ENCODE data around the gene SLC9A9.
"Not testable (repeated sequence)": the region's sequence is repeated elsewhere in the genome, so short reads cannot be mapped to it uniquely, and the experiment has no call there.

The SLC9A9 gene

DNA sequence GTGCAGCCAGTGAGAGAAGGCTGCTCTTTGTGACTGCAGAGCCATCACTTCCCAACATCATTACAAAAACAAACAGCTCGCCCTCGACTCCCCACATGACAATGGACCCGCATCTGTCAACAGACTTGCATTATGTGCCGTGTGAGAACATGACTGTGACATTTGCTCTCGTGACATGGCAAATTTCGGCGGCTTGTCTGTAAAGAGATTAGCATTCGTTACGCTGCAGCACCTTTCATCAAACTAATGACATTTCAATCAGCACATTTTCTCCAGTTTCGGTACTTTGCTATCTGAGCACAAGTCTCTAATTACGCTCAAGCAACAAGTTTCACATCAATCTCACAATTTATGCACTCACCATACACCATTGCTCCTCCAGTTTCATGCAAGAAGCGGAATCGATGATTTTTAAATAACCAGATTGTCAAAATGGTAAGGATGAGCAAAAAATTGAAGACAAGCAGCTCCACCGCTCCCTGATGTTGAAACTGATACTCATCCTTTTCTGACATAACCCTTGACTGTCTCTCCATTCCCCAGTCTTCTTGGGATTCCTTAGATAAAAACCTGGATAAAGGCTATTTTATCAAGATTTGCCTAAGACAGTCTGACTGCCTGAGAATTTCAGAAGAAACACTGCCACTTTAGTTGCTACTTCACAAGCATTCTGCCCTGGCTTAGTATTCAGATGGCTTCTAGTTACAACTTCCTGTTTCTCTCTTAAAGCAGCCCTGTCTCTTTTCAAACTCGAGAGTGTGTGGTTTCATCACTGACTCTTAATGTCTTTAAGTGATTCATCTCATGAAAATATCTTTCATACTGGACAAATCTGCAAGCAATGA, at the start of gene SLC9A9:
Gene SLC9A9, minus strand, starts transcription at position 682 of the 845 bp plus-strand sequence. Its CDS starts 146 bp downstream, at position 536.
- in situ Hi-C loops (cut with MboI; ENCODE audit: low sequenced_read_pairs), result no loop called here

DNA sequence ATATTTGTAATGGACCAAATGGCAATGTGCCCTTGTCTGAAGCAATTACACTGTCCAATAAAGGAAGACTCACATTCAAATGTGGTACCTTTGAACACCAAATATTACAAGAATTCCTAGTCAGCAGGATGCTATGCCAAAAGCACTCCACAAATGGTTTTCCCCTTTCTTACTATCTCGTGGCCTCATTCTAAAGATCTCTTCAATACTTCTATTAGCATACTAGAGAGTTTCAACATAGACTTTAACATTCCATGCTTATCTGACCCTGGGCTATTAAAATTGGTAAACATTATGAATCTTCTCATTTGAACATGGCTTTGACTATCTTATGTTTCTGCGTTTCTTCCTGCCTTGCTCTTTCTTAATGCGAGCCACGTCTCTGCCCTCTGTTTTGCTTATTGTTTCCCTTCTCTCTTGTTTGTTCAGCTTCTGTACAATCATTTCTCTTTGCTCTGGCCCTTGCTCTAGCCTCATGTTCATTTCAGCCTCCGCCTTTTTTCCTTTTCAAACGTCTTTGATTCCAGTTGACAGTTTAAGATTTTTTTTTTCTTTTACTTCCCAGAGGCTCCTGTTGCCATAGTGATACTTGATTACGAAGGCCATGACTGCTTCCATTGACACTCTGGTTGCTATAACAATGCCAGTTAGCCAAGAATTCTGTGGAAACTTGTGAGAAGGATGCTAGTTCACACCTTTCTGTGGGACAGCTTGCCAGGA, 49.5 kb upstream of the SLC9A9 start:
- in situ Hi-C loops (cut with MboI; ENCODE audit: low sequenced_read_pairs), result no loop called here

DNA sequence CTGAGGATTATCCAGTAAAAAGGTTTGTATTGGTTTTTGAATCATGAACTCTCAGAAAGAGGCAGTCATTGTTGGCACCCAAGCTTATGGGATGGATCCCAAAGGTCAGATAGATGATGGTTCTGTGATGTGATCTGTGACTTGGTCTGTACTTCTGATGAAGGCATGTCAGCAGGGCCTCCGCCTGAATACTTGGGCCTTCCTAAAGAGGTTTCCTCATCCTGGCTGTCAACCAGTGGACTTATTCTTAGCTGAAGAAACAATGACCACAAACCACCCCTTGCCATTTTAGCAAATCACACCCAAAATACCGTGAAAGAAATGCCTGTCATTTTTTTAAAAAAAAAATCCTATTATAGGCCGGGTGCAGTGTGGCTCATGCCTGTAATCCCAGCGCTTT, 48.2 kb upstream of the SLC9A9 start:
- in situ Hi-C loops (cut with MboI; ENCODE audit: low sequenced_read_pairs), result no loop called here

DNA sequence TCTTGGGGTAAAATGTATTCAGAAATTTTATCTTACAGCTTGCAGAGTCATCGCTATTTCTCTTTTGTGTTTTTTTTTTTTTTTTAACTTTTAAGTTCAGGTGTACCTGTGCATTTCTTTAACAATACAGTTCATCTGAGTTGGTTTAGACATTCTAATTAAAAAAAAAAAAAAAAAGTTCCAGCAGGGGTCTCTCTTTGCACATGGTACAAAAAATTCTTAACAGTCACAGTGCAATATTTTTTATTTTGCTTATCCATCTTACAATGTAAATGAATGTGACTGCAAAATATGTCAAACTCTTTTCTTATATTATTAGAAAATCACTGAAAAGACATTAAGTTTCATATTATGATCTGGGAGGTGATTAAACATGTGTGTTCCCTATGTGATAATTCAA, 47.5 kb upstream of the SLC9A9 start:
- in situ Hi-C loops (cut with MboI; ENCODE audit: low sequenced_read_pairs), result no loop called here

DNA sequence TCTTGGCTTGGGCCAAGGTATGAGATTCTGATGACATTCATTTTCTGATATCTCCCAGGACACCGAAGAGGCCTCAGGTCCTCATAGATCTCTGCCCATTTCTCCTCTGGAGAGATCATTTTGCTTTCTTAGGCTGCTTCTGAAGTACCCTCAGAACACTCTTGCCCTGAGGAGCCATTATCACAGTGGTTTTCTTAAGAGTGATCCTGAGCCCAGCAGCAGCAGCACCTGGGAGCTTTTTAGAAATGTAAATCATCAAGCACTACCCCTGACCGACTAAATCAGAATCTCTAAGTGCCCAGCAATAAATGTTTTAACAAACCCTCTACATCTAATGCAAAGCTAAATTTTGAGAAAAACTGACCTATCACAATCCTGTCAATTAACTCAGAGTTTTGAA, 40.6 kb upstream of the SLC9A9 start:
- in situ Hi-C loops (cut with MboI; ENCODE audit: low sequenced_read_pairs), result no loop called here

DNA sequence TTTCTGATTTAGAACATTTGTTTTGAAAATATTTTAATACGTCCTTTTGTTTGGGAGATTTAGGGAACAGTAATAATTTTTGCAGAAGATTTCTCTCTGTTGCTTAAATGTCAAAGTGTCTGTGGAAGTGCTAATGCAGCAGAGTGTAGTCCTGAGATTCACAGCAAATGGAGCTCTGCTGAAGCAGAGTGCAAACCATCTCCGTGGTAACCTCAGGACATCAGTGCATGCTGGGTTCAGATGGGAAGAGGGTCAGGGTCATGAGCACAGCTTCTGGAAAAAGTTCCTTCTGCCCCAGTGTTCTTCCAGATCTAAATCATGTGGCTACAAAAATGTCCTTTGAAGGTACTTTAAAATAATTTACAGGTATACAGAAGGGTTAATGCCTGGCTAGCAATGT, 39.9 kb upstream of the SLC9A9 start:
- in situ Hi-C loops (cut with MboI; ENCODE audit: low sequenced_read_pairs), result no loop called here

DNA sequence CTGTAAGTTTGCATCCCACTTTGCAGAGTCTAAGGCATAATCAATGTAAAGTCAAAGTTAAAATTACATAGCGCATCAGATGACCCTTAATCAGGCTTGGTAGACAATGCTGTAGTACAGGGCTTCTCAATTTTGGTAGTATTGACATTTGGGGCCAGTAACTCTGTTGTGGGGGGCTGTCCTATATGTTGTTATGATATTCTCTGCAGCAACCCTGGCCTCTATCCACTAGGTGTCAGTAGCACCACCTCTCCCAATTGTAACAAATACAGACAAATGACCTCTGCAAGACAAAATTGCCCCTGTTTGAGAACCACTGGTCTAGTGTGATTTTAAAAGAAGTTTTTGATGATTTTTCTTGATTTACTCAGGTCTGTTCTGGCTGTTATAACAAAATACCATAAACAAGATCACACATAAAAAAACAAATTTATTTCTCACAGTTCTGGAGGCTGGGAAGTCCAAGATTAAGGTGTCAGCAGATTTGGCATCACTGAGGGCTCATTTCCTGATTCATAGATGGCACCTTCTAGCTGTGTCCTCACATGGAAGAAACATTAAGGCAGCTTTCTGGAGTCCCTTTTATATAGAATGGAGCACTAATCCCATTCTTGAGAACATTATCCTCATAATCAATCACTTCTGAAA, 37.6 kb upstream of the SLC9A9 start:
- in situ Hi-C loops (cut with MboI; ENCODE audit: low sequenced_read_pairs), result no loop called here

DNA sequence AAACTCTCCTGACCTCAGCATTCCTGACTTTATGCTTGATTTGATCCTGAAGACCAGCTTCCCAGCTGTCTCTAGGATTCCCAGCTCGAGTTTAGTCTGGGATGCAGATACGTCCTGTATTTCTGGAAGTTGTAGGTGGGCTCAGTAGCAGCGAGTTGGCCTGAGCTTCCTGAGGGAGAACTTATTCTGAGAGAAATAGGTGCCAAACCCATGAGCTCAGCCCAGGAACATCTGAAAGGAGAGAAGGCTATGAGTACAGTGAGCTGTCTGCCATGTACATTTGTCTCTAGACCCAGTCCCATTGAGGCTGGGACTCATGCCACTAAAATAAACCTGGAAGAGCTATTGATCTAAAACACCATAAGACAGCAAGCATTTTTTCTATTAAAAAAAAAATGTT, 36.6 kb upstream of the SLC9A9 start:
- in situ Hi-C loops (cut with MboI; ENCODE audit: low sequenced_read_pairs), result no loop called here

DNA sequence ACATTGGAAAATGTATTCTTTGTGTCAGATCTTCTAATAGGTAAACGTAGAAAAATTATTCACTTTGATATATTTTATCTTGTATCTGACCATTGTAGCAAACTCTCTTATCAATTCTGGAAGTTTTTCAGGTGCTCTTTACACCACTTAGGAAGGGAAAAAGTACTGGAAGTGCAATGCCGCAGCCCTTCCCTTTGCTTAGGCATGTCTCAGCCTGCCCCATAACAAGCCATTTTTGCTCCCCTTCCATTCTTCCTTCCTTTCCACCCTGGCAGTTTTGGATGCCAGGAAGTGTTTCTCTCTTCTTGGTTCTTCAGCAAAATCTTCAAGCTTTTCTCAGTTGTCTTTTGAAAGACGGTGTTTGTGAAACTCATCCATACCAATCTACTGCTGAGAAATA, 34.9 kb upstream of the SLC9A9 start:
- in situ Hi-C loops (cut with MboI; ENCODE audit: low sequenced_read_pairs), result no loop called here

DNA sequence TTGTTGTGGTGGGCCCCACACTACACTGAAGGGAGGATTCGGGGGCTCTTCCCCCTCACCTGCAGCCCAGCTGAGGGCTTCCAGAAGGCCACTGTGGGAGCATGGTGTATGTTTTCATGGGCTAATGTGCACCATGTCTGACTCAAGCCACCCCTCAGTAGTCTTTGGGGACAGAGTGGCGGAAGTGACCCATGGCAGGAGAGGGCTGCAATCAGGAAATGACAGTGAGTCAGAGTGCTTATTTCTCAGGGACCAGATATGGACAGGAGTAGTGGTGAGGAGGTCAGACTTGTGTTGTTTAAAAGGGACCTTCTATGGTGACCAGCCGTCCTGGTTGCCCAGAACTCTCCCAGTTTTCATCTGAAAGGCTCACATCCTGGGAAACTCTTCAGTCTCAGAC, 32.8 kb upstream of the SLC9A9 start:
- in situ Hi-C loops (cut with MboI; ENCODE audit: low sequenced_read_pairs), result no loop called here

DNA sequence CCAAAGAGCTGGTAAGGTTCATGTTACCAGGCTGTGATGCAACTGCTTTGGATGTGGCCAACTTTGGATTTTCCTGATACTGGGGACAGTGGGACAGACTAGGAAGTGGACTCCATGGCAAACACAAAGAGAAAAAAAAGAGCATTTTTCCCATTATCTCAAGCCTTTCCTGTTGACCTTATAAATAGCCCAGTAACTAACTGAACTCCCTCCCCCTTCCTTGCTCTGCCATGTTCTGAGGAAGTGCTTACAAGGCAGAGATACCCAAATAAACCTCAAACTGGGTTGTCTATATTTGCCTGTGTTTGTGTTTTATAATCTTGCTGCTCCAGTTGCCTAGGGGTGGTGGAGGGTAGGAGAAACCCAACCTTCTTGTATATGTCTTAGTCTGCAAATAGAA, 27.3 kb upstream of the SLC9A9 start:
- in situ Hi-C loops (cut with MboI; ENCODE audit: low sequenced_read_pairs), result no loop called here

DNA sequence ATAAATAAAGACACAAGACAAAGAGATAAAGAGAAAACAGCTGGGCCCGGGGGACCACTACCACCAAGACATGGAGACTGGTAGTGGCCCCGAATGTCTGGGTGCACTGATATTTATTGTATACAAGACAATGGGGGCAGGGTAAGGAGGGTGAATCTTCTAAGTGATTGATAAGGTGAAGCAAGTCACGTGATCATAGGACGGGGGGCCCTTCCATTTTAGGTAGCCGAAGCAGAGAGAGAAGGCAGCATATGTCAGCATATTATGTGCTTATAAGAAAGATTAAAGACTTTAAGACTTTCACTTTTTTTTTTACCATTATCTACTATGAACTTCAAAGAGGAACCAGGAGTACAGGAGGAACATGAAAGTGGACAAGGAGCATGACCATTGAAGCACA, 25.3 kb upstream of the SLC9A9 start:
- in situ Hi-C loops (cut with MboI; ENCODE audit: low sequenced_read_pairs), result not testable (repeated sequence)

DNA sequence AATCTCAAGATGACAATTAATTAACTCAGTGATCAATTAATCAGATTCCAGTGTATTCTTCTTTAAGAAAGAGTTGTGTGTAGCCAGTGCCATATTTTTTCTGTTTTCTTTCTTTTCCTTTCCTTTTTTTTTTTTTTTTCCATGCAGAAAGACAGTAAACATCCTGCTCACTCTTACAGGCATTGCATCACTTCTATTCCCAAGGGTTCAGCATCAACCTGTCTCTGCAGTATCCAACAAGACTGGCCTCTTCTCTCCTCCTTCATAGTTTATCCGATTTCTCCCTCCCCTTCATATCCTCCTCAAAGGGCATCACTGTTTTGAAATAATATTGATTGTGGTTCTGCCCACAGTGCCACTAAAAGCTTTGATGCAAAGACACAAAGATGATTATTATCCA, 17.0 kb upstream of the SLC9A9 start:
- in situ Hi-C loops (cut with MboI; ENCODE audit: low sequenced_read_pairs), result no loop called here

DNA sequence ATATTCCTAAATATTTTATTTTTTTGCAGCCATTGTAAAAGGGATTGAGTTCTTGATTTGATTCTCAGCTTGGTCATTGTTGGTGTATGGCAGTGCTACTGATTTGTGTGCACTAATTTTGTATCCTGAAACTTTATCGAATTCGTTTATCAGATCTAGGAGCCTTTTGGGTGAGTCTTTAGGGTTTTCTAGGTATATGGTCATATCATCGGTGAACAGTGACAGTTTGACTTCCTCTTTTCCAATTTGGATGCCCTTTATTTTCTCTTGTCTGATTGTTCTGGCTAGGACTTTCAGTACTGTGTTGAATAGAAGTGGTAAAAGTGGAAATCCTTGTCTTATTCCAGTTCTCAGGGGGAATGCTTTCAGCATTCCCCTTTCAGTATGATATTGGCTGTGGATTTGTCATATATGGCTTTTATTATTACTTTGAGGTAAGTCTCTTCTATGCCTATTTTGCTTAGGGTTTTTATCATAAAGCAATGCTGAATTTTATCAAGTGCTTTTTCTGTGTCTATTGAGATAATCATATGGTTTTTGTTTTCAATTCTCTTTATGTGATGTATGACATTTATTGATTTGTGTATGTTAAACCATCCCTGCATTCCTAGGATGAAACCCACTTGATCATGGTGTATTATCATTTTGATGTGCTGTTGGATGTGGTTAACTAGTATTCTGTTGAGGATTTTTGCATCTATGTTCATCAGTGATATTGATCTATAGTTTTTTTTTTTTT, 11.4 kb upstream of the SLC9A9 start:
- in situ Hi-C loops (cut with MboI; ENCODE audit: low sequenced_read_pairs), result no loop called here

DNA sequence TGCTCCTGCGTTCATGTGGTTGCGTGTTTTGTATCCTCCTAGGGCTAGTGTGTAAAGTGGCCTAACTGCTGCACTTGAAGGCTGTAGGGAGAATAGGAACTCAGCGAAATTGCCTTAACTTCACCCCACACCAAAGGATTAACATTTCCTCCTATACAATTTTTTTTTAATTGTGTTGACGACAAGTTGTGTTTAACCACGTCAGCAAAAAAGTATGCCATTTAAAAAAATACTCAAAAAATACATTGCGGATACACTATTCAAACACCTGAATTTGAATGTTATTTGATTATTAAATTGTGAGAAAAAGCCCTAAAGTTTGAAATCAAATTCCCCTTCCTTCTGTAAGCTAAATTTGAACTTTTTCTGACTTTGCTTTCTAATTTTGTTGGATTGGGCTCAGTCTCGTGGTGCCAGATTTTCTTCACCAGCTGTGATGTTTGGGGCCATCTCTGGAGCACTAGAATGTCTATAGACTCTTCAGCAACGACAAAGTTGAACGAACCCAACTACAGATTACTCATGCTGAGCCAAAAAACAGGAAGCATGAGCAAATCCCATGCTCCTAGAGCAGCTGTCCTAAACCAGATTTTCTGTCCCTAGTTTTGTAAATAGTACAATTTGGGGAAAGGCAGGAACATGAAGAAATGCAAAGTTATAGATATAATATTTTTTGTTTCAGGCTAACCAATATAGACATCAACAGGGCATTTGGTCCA, 8.1 kb upstream of the SLC9A9 start:
- in situ Hi-C loops (cut with MboI; ENCODE audit: low sequenced_read_pairs), result no loop called here

DNA sequence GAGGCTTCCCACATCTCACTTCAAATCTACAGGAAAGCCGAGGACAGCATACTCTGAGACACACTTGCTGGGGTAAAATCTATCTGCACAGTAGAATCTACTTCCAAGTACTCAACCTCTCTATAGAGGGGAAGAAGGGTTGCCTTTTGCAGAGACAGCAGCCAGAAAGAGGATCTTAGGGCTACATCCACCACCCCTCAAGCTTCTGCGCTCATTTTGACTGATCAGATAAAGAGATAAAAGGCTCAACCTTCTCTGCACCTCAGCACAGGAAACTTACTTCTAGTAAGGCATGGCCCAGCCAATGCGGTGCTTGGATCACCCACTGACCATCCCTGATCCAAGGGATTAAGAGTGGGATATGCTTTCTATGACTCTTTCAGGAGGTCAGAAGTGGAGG, 6.9 kb upstream of the SLC9A9 start:
- in situ Hi-C loops (cut with MboI; ENCODE audit: low sequenced_read_pairs), result no loop called here

DNA sequence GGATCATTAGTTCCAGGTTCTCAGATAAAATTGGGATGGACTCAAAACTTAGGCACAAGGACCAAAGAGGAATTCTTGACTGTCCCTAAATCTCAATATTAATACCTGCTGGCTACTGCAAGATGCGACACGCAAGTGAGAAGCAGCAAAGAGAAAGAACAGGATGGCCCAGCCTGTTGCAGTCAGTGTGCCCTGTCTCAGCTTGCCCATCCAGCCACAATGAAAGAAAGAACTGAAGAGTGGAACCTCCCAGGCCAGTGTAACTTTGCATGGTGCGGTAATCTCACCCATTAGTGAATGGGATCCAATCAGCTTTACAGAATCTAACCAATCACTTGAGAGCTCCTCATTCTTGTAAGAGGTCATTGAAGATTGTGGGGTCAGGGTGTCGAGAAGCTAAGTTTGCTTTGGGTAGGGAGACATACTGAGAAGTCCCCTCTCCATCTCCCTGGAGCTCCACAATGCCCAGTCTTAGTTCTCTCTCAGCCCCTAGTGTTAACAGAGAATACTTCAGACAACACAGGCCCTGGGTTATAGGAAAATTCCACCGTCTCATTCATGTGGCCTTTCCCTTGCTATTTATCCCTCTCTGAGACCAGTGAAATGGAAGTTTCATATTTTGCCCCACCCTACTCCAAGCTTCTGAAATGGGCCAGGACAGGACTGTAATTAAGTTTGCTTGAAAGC, 3.2 kb upstream of the SLC9A9 start:
- in situ Hi-C loops (cut with MboI; ENCODE audit: low sequenced_read_pairs), result no loop called here

DNA sequence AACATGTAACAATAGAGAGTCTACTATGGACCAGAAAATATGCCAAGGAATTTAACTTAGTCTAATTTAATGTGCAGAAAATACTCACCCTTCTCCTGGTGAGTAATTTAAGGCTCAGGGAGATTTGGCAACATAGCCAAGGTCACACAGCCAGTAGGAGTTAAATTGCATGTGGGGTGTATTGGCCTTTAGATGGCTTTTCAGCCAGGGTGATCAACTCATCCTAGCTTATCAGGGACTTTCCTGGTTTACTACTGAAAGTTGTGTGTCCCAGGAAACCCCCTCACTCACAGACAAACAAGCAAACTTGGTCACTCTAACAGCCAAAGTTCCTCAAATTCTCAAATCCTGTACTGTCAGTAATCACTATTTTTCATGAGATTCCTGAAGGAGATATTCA, 2.6 kb upstream of the SLC9A9 start:
- in situ Hi-C loops (cut with MboI; ENCODE audit: low sequenced_read_pairs), result no loop called here

DNA sequence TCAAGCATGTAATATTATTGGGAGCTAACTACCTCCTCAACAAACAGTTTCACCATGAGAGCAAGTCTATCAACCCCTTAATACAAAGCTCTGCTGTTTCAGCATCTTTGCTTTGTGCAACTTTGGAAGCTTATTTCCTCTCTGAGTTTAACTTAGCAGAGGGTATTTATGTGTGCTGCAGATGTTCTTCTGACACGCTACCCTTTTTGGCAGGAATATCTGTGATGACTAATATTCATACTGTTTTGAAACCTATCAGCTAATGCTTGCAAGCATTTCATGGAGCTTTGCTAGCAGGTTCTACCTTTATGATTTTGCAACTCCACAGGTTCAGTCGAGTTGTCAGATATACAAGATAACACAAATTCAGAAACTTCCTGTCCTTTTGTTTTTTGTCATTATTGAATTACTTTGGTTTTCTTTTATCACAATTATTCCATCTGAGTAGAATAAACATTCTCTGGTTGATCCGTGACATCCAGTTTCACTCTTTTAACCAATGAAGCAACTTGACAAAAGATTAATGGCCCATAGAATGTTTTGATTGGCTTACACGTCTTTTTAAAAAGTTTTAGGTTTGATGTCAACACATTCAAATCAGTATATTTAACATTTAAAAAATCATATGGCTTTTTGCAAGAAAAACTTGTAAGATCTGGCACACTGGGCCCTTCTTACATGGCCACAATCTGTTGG, 1.7 kb upstream of the SLC9A9 start:
- in situ Hi-C loops (cut with MboI; ENCODE audit: low sequenced_read_pairs), result no loop called here
